CD4-positive, alpha-beta memory T cell (primary cell): Measurements from ENCODE around the gene NOL7. TPM values are rescaled to one million over a fixed set of nuclear protein-coding genes. Genes with fewer than 3 reads are reported as not detected.

Experiments
- CTCF ChIA-PET: fragments of 350-600 bp; sonication (Branson Sonifier 250); formaldehyde crosslinking; loops from one replicate; lab custom pipeline; 2021; ENCODE audit warnings: inconsistent platforms; ENCODE audit not compliant: partially characterized antibody; lab: Charles Lee
- POLR2A ChIA-PET: fragments of 350-600 bp; sonication (Branson Sonifier 250); formaldehyde crosslinking; loops from one replicate; lab custom pipeline; 2021; ENCODE audit not compliant: partially characterized antibody; lab: Charles Lee
- DNase-seq, 5 donors: peaks; one replicate each; pipeline versions ENCODE4 v3.0.0 to v3.0.0-alpha.2; 2020 to 2022; ENCODE audit warnings: mixed read lengths in 1 of 5
- H3K27ac ChIP-seq: one replicate; pipeline ENCODE4 v1.7.0; 2013; ENCODE audit warnings: low read depth, low read length
- H3K27me3 ChIP-seq: 2 replicates; pipeline ENCODE4 v1.7.0; 2013; ENCODE audit warnings: mild to moderate bottlenecking, low read length, moderate library complexity; ENCODE audit not compliant: insufficient read depth
- H3K36me3 ChIP-seq: 2 replicates; pipeline ENCODE4 v1.7.0; 2013; ENCODE audit warnings: mild to moderate bottlenecking, low read length, moderate library complexity; ENCODE audit not compliant: insufficient read depth
- H3K4me1 ChIP-seq: 2 replicates; pipeline ENCODE4 v1.7.0; 2013; ENCODE audit warnings: mild to moderate bottlenecking, low read length, moderate library complexity; ENCODE audit not compliant: insufficient read depth
- H3K4me3 ChIP-seq, 2 donors: one replicate each; pipeline ENCODE4 v1.7.0; 2013; ENCODE audit warnings: low read length in 2 of 2, mild to moderate bottlenecking in 1 of 2
- H3K9me3 ChIP-seq, 2 donors: one replicate each; pipeline ENCODE4 v1.7.0; 2013; ENCODE audit warnings: low read length in 2 of 2, control low read depth in 1 of 2; ENCODE audit not compliant: control insufficient read depth in 1 of 2
- H3K27ac Mint-ChIP-seq, 7 donors: one replicate each; pipeline ENCODE4 v1.8.0; 2020 to 2021; ENCODE audit warnings: mixed read lengths in 7 of 7, mild to moderate bottlenecking in 6 of 7, inconsistent platforms in 3 of 7, moderate library complexity in 3 of 7
- H3K27me3 Mint-ChIP-seq, 2 donors: one replicate each; pipeline ENCODE4 v1.8.0; 2020 to 2021; ENCODE audit warnings: mixed read lengths in 2 of 2
- H3K36me3 Mint-ChIP-seq, 2 donors: one replicate each; pipeline ENCODE4 v1.8.0; 2020 to 2021; ENCODE audit warnings: mixed read lengths in 2 of 2, inconsistent platforms in 1 of 2, mild to moderate bottlenecking in 1 of 2
- H3K4me1 Mint-ChIP-seq, 4 donors: one replicate each; pipeline ENCODE4 v1.8.0; 2020 to 2021; ENCODE audit warnings: mixed read lengths in 4 of 4, mild to moderate bottlenecking in 1 of 4
- H3K4me3 Mint-ChIP-seq, 8 donors: one replicate each; pipeline ENCODE4 v1.8.0; 2020 to 2021; ENCODE audit warnings: mixed read lengths in 8 of 8, mild to moderate bottlenecking in 7 of 8, moderate library complexity in 6 of 8, inconsistent platforms in 3 of 8
- H3K9me3 Mint-ChIP-seq, 8 donors: one replicate each; pipeline ENCODE4 v1.8.0; 2020 to 2021; ENCODE audit warnings: mixed read lengths in 8 of 8, mild to moderate bottlenecking in 5 of 8, inconsistent platforms in 3 of 8, moderate library complexity in 1 of 8
- intact Hi-C: fragments of 100-400 bp; cut with micrococcal nuclease; formaldehyde crosslinking; loops from one replicate; pipeline ENCODE4 v1.15.1; 2023
- polyA plus RNA-seq, 2 donors: library from polyadenylated mRNA; unstranded; fragments of 300-500 nt; fragmentation: Illumina TruSeq; gene quantifications; one replicate each; pipeline ENCODE4 v1.2.3, GENCODE V29; 2021
- total RNA-seq, 2 experiments: library from RNA; stranded (reverse); gene quantifications; one replicate each; pipeline ENCODE4 v1.2.3, GENCODE V29; 2021

Gene NOL7
- total and polyA plus RNA-seq, 4 experiments from 2014 or later: 62.1 to 137 (median 93.8) TPM

- Mint-ChIP-seq H3K9me3 (no peaks in the 10 kb centered on the region), H3K27ac (peak overlapping the region in 1 of 7 donors; percentile 25), H3K4me3 (no peak overlapping the region), H3K36me3 (peaks cover 37 to 69% of the 10 kb centered on the region in 2 donors), H3K4me1 (peaks cover 0 to 11% (median 2%) of the 10 kb centered on the region in 4 donors), H3K27me3 (no peaks in the 10 kb centered on the region)
- Histone ChIP-seq H3K27me3 (no peaks in the 10 kb centered on the region), H3K36me3 (peaks cover 18% of the 10 kb centered on the region), H3K27ac (no peak overlapping the region), H3K4me3 (no peak overlapping the region), H3K4me1 (no peaks in the 10 kb centered on the region), H3K9me3 (no peaks in the 10 kb centered on the region)
- intact Hi-C loops: no loop called here
- ChIA-PET POLR2A (no interaction called here), CTCF (interaction anchor here (1.7 kb wide), 1 partner anchor 18 kb away, joined by 5 read pairs; the partner anchor contains the start of gene SIRT5)
- DNase-seq: no peak
Observed at GRCh38 chr6:13593103-13593502, 22.0 kb upstream of the NOL7 start.

GRCh38 chr6:13593720-13594119 lies 21.4 kb upstream of the NOL7 start:
- Mint-ChIP-seq H3K27ac (no peak overlapping the region), H3K27me3 (no peaks in the 10 kb centered on the region), H3K9me3 (no peaks in the 10 kb centered on the region), H3K4me1 (peaks cover 0 to 11% (median 2%) of the 10 kb centered on the region in 4 donors), H3K4me3 (no peak overlapping the region), H3K36me3 (peaks cover 40 to 66% of the 10 kb centered on the region in 2 donors)
- Histone ChIP-seq H3K27me3 (no peaks in the 10 kb centered on the region), H3K4me3 (no peak overlapping the region), H3K36me3 (peaks cover 17% of the 10 kb centered on the region), H3K9me3 (no peaks in the 10 kb centered on the region), H3K4me1 (no peaks in the 10 kb centered on the region), H3K27ac (no peak overlapping the region)
- CTCF ChIA-PET: interaction anchor here (1.7 kb wide), 1 partner anchor 19 kb away, joined by 5 read pairs; the partner anchor contains the start of gene SIRT5
- POLR2A ChIA-PET: interaction anchor here (1.5 kb wide), 1 partner anchor 19 kb away, joined by 6 read pairs; the partner anchor contains the start of gene SIRT5
- DNase-seq: no peak
- intact Hi-C loops: no loop called here

- peaks cover 58 to 74% of the 10 kb centered on the region in 2 donors for H3K36me3 Mint-ChIP-seq
- Histone ChIP-seq H3K27me3 (no peaks in the 10 kb centered on the region), H3K4me1 (no peaks in the 10 kb centered on the region), H3K4me3 (no peak overlapping the region), H3K36me3 (peaks cover 15% of the 10 kb centered on the region), H3K9me3 (no peaks in the 10 kb centered on the region), H3K27ac (no peak overlapping the region)
- ChIA-PET POLR2A (no interaction called here), CTCF (no interaction called here)
- H3K27me3 Mint-ChIP-seq: no peaks in the 10 kb centered on the region
- intact Hi-C loops: no loop called here
- no peaks in the 10 kb centered on the region for H3K9me3 Mint-ChIP-seq
- H3K4me3 Mint-ChIP-seq: no peak overlapping the region
- DNase-seq: no peak
- peak overlapping the region in 1 of 7 donors; percentile 31 for H3K27ac Mint-ChIP-seq
- H3K4me1 Mint-ChIP-seq: peaks cover 0 to 11% (median 2%) of the 10 kb centered on the region in 4 donors
Observed at GRCh38 chr6:13597073-13597472, 18.1 kb upstream of the NOL7 start.

GRCh38 chr6:13600036-13600435 lies 15.1 kb upstream of the NOL7 start:
- ChIA-PET POLR2A (no interaction called here), CTCF (no interaction called here)
- Mint-ChIP-seq H3K4me3 (no peak overlapping the region), H3K27ac (no peak overlapping the region), H3K27me3 (no peaks in the 10 kb centered on the region), H3K9me3 (no peaks in the 10 kb centered on the region), H3K4me1 (peaks cover 0 to 5% (median under 1%) of the 10 kb centered on the region in 4 donors), H3K36me3 (peaks cover 59 to 68% of the 10 kb centered on the region in 2 donors)
- no peaks in the 10 kb centered on the region for H3K27me3 ChIP-seq
- no peak overlapping the region for H3K27ac ChIP-seq
- peaks cover 15% of the 10 kb centered on the region for H3K36me3 ChIP-seq
- no peaks in the 10 kb centered on the region for H3K4me1 ChIP-seq
- H3K9me3 ChIP-seq: no peaks in the 10 kb centered on the region
- no peak overlapping the region for H3K4me3 ChIP-seq
- intact Hi-C loops: no loop called here
- no peak for DNase-seq

GRCh38 chr6:13604135-13604534 lies 11.0 kb upstream of the NOL7 start:
- H3K36me3 Mint-ChIP-seq: peaks cover 46 to 48% of the 10 kb centered on the region in 2 donors
- no peak for DNase-seq
- H3K4me3 Mint-ChIP-seq: no peak overlapping the region
- no peaks in the 10 kb centered on the region for H3K4me1 Mint-ChIP-seq
- Histone ChIP-seq H3K9me3 (no peaks in the 10 kb centered on the region), H3K4me1 (no peaks in the 10 kb centered on the region), H3K4me3 (no peak overlapping the region), H3K27me3 (no peaks in the 10 kb centered on the region), H3K27ac (no peak overlapping the region), H3K36me3 (peaks cover 4% of the 10 kb centered on the region)
- intact Hi-C loops: no loop called here
- H3K27me3 Mint-ChIP-seq: no peaks in the 10 kb centered on the region
- H3K9me3 Mint-ChIP-seq: no peaks in the 10 kb centered on the region
- H3K27ac Mint-ChIP-seq: peak overlapping the region in 1 of 7 donors; percentile 20
- POLR2A ChIA-PET: interaction anchor here (0.6 to 1.9 kb wide), 2 partner anchors 28 to 29 kb away, joined by 3 to 4 read pairs; partner anchors contain the start of gene SIRT5
- CTCF ChIA-PET: interaction anchor here (0.8 kb wide), 1 partner anchor 11 kb away, joined by 3 read pairs; the partner anchor contains the start of gene NOL7

GRCh38 chr6:13604546-13605416 lies 10.4 kb upstream of the NOL7 start:
- CTCF ChIA-PET: interaction anchor here (0.8 to 1.7 kb wide), 3 partner anchors 10 to 30 kb away, joined by 3 to 6 read pairs (median 4); partner anchors contain the start of genes NOL7 and SIRT5

GRCh38 chr6:13605634-13606033 lies 9.5 kb upstream of the NOL7 start:
- Mint-ChIP-seq H3K4me3 (no peak overlapping the region), H3K27me3 (no peaks in the 10 kb centered on the region), H3K9me3 (no peaks in the 10 kb centered on the region), H3K27ac (no peak overlapping the region), H3K36me3 (peaks cover 35 to 39% of the 10 kb centered on the region in 2 donors), H3K4me1 (no peaks in the 10 kb centered on the region)
- no peak for DNase-seq
- ChIA-PET CTCF (interaction anchor here (1.4 to 1.7 kb wide), 2 partner anchors 10 to 31 kb away, joined by 4 to 6 read pairs; partner anchors contain the start of genes NOL7 and SIRT5), POLR2A (interaction anchor here (1.7 kb wide), 1 partner anchor 10 kb away, joined by 6 read pairs; the partner anchor contains the start of gene NOL7)
- H3K4me1 ChIP-seq: no peaks in the 10 kb centered on the region
- no peak overlapping the region for H3K4me3 ChIP-seq
- no peak overlapping the region for H3K27ac ChIP-seq
- H3K36me3 ChIP-seq: peaks cover 4% of the 10 kb centered on the region
- intact Hi-C loops: no loop called here
- H3K27me3 ChIP-seq: no peaks in the 10 kb centered on the region
- no peaks in the 10 kb centered on the region for H3K9me3 ChIP-seq

More at GRCh38 chr6:13604546-13605416, 10.4 kb upstream of the NOL7 start:
- POLR2A ChIA-PET: interaction anchor here (1.7 to 1.9 kb wide), 2 partner anchors 10 to 30 kb away, joined by 4 to 6 read pairs; partner anchors contain the start of genes NOL7 and SIRT5
- Histone ChIP-seq H3K4me1 (no peaks in the 10 kb centered on the region), H3K27me3 (no peaks in the 10 kb centered on the region), H3K9me3 (no peaks in the 10 kb centered on the region), H3K27ac (no peak overlapping the region), H3K4me3 (no peak overlapping the region), H3K36me3 (peaks cover 4% of the 10 kb centered on the region)
- Mint-ChIP-seq H3K4me1 (no peaks in the 10 kb centered on the region), H3K4me3 (no peak overlapping the region), H3K27ac (no peak overlapping the region), H3K27me3 (no peaks in the 10 kb centered on the region), H3K9me3 (no peaks in the 10 kb centered on the region), H3K36me3 (peaks cover 40 to 42% of the 10 kb centered on the region in 2 donors)
- intact Hi-C loops: no loop called here
- DNase-seq: no peak
